ENCODE data around the gene CCSER2. TPM values are rescaled to one million over a fixed set of nuclear protein-coding genes. Genes with fewer than 3 reads are reported as not detected.

CCSER2 gene
- total and polyA plus RNA-seq, 2 experiments from 2014 or later, result 30.6 to 76.8 TPM

- 0 out of 2 replicates have a peak, but pooled peaks cover 5% of the 10 kb centered on the region for H3F3A ChIP-seq (ENCODE audit: insufficient read depth)
- H3K4me2 ChIP-seq (ENCODE audit: unreplicated experiment), result no peak overlapping the region
- H3K36me3 ChIP-seq (ENCODE audit: low read depth), result peaks cover 6% of the 10 kb centered on the region
- no peak for DNase-seq
- in situ Hi-C loops (cut with MboI), result no loop called here
- H3K9ac ChIP-seq, result no peak overlapping the region
- H2AFZ ChIP-seq, result no peak overlapping the region
- TF ChIP-seq EZH2 (IDR thresholded peaks at IDR 0.05; ENCODE audit: insufficient read depth, poor library complexity, severe bottlenecking) (no peak), EZH2phosphoT487 (IDR thresholded peaks at IDR 0.05; ENCODE audit: insufficient read depth, low read depth) (no peak)
- H3K4me3 ChIP-seq, result no peak overlapping the region
- no peaks in the 10 kb centered on the region for H3K27me3 ChIP-seq (replicated peaks; ENCODE audit: insufficient read depth)
- H4K20me1 ChIP-seq (ENCODE audit: insufficient read depth), result no peaks in the 10 kb centered on the region
- H3K79me2 ChIP-seq (ENCODE audit: insufficient read depth), result 0 out of 2 replicates have a peak, but pooled peaks cover 17% of the 10 kb centered on the region
- peak overlapping the region; percentile 31 for H3K27ac ChIP-seq
- peaks cover 9% of the 10 kb centered on the region for H3K4me1 ChIP-seq (ENCODE audit: insufficient read depth)
- H3K9me3 ChIP-seq (ENCODE audit: low read depth), result no peaks in the 10 kb centered on the region
- WGBS, 2 experiments (ENCODE audit: low coverage in 1 of 2, low lambda C conversion rate in 2 of 2, missing lambda C conversion rate in 2 of 2), result 83 to 85% methylated on average over 3 of the region's 3 CpGs
- no peaks in the 10 kb centered on the region for H3K9me2 ChIP-seq (ENCODE audit: insufficient read depth)
Measured at GRCh38 chr10:84477398-84478128, 149.2 kb downstream of the CCSER2 start.

GRCh38 chr10:84478151-84478550, 149.8 kb downstream of the CCSER2 start:
- peak overlapping the region; percentile 13 for H3K4me2 ChIP-seq (ENCODE audit: unreplicated experiment)
- no peak for TF ChIP-seq EZH2phosphoT487 (IDR thresholded peaks at IDR 0.05; ENCODE audit: insufficient read depth, low read depth)
- TF ChIP-seq EZH2 (IDR thresholded peaks at IDR 0.05; ENCODE audit: insufficient read depth, poor library complexity, severe bottlenecking), result no peak
- 0 out of 2 replicates have a peak, but pooled peaks cover 5% of the 10 kb centered on the region for H3F3A ChIP-seq (ENCODE audit: insufficient read depth)
- no peak overlapping the region for H3K4me3 ChIP-seq
- H3K36me3 ChIP-seq (ENCODE audit: low read depth), result peaks cover 4% of the 10 kb centered on the region
- H3K27me3 ChIP-seq (replicated peaks; ENCODE audit: insufficient read depth), result no peaks in the 10 kb centered on the region
- H3K9ac ChIP-seq, result no peak overlapping the region
- H3K79me2 ChIP-seq (ENCODE audit: insufficient read depth), result 0 out of 2 replicates have a peak, but pooled peaks cover 17% of the 10 kb centered on the region
- H3K9me3 ChIP-seq (ENCODE audit: low read depth), result no peaks in the 10 kb centered on the region
- peaks cover 9% of the 10 kb centered on the region for H3K4me1 ChIP-seq (ENCODE audit: insufficient read depth)
- in situ Hi-C loops (cut with MboI), result no loop called here
- no peak overlapping the region for H2AFZ ChIP-seq
- DNase-seq, result peak; percentile 49
- H3K27ac ChIP-seq, result peak overlapping the region; percentile 31
- no peaks in the 10 kb centered on the region for H3K9me2 ChIP-seq (ENCODE audit: insufficient read depth)
- no peaks in the 10 kb centered on the region for H4K20me1 ChIP-seq (ENCODE audit: insufficient read depth)

GRCh38 chr10:84478679-84479078, 150.3 kb downstream of the CCSER2 start:
- Histone ChIP-seq H3K9me3 (ENCODE audit: low read depth) (no peaks in the 10 kb centered on the region), H3K9me2 (ENCODE audit: insufficient read depth) (no peaks in the 10 kb centered on the region), H3K4me3 (no peak overlapping the region), H4K20me1 (ENCODE audit: insufficient read depth) (no peaks in the 10 kb centered on the region), H3K4me1 (ENCODE audit: insufficient read depth) (peaks cover 9% of the 10 kb centered on the region), H3K27ac (peak overlapping the region; percentile 31), H3K79me2 (ENCODE audit: insufficient read depth) (0 out of 2 replicates have a peak, but pooled peaks cover 17% of the 10 kb centered on the region), H3K27me3 (replicated peaks; ENCODE audit: insufficient read depth) (no peaks in the 10 kb centered on the region), H3K4me2 (ENCODE audit: unreplicated experiment) (no peak overlapping the region), H2AFZ (no peak overlapping the region), H3K36me3 (ENCODE audit: low read depth) (peaks cover 4% of the 10 kb centered on the region), H3F3A (ENCODE audit: insufficient read depth) (0 out of 2 replicates have a peak, but pooled peaks cover 5% of the 10 kb centered on the region), H3K9ac (no peak overlapping the region)
- TF ChIP-seq EZH2phosphoT487 (IDR thresholded peaks at IDR 0.05; ENCODE audit: insufficient read depth, low read depth), result no peak
- TF ChIP-seq EZH2 (IDR thresholded peaks at IDR 0.05; ENCODE audit: insufficient read depth, poor library complexity, severe bottlenecking), result no peak
- no peak for DNase-seq
- WGBS, 2 experiments (ENCODE audit: low coverage in 1 of 2, low lambda C conversion rate in 2 of 2, missing lambda C conversion rate in 2 of 2), result 93 to 95% methylated on average over 1 of the region's 1 CpG
- in situ Hi-C loops (cut with MboI), result no loop called here

GRCh38 chr10:84484541-84484940, 156.2 kb downstream of the CCSER2 start:
- H3K79me2 ChIP-seq (ENCODE audit: insufficient read depth), result 0 out of 2 replicates have a peak, but pooled peaks cover 18% of the 10 kb centered on the region
- no peak overlapping the region for H3K4me3 ChIP-seq
- no peak overlapping the region for H3K9ac ChIP-seq
- H4K20me1 ChIP-seq (ENCODE audit: insufficient read depth), result no peaks in the 10 kb centered on the region
- no peak overlapping the region for H3K4me2 ChIP-seq (ENCODE audit: unreplicated experiment)
- no peak for DNase-seq
- no peak overlapping the region for H3K27ac ChIP-seq
- in situ Hi-C loops (cut with MboI), result no loop called here
- no peak for TF ChIP-seq EZH2 (IDR thresholded peaks at IDR 0.05; ENCODE audit: insufficient read depth, poor library complexity, severe bottlenecking)
- no peak for TF ChIP-seq EZH2phosphoT487 (IDR thresholded peaks at IDR 0.05; ENCODE audit: insufficient read depth, low read depth)
- H2AFZ ChIP-seq, result no peak overlapping the region
- no peaks in the 10 kb centered on the region for H3K9me2 ChIP-seq (ENCODE audit: insufficient read depth)
- no peaks in the 10 kb centered on the region for H3K9me3 ChIP-seq (ENCODE audit: low read depth)
- H3K36me3 ChIP-seq (ENCODE audit: low read depth), result peaks cover 15% of the 10 kb centered on the region
- H3K4me1 ChIP-seq (ENCODE audit: insufficient read depth), result no peaks in the 10 kb centered on the region
- H3K27me3 ChIP-seq (replicated peaks; ENCODE audit: insufficient read depth), result no peaks in the 10 kb centered on the region
- H3F3A ChIP-seq (ENCODE audit: insufficient read depth), result no peaks in the 10 kb centered on the region
- WGBS, 2 experiments (ENCODE audit: low coverage in 1 of 2, low lambda C conversion rate in 2 of 2, missing lambda C conversion rate in 2 of 2), result 97 to 100% methylated on average over 2 of the region's 2 CpGs
